ENCODE measurements around the gene MOV10L1. TPM values are rescaled to one million over a fixed set of nuclear protein-coding genes. Genes with fewer than 3 reads are reported as not detected.

MOV10L1 gene
- total RNA-seq, 2 experiments from 2014 or later: not detected

- ATAC-seq (ENCODE audit: poor library complexity): no peak
Observed at GRCh38 chr22:50157709-50158375, 68.0 kb downstream of the MOV10L1 start.

GRCh38 chr22:50160947-50161346, 71.1 kb downstream of the MOV10L1 start:
- H3K36me3 ChIP-seq (ENCODE audit: insufficient read depth, low read length): no peaks in the 10 kb centered on the region
- H3K4me3 ChIP-seq (ENCODE audit: low read length): no peak overlapping the region
- no peaks in the 10 kb centered on the region for H3K4me1 Mint-ChIP-seq (ENCODE audit: low read depth)
- TF ChIP-seq CTCF (IDR thresholded peaks at IDR 0.05): no peak
- no peak overlapping the region for H3K4me3 Mint-ChIP-seq
- no peak overlapping the region for H3K27ac ChIP-seq (ENCODE audit: low read depth in 1 of 2, low read length in 2 of 2)
- ChIA-PET CTCF (no interaction called here), POLR2A (no interaction called here)
- peaks cover 0 to 5% of the 10 kb centered on the region in 2 experiments for H3K9me3 ChIP-seq (ENCODE audit: control insufficient read depth in 1 of 2, insufficient read depth in 1 of 2, low read length in 2 of 2)
- no peaks in the 10 kb centered on the region for H3K9me3 Mint-ChIP-seq
- H3K27me3 ChIP-seq (ENCODE audit: control insufficient read depth in 1 of 2, insufficient read depth in 2 of 2, low read length in 2 of 2): peaks cover 0 to 6% of the 10 kb centered on the region in 2 experiments
- DNase-seq (no peak), ATAC-seq (ENCODE audit: poor library complexity) (no peak)
- H3K27me3 Mint-ChIP-seq: peaks cover 24% of the 10 kb centered on the region
- H3K4me1 ChIP-seq (ENCODE audit: insufficient read depth, low read length): no peaks in the 10 kb centered on the region
- intact Hi-C loops (cut with DNase I, micrococcal nuclease): no loop called here
- H3K27ac Mint-ChIP-seq: no peak overlapping the region
- no peaks in the 10 kb centered on the region for H3K36me3 Mint-ChIP-seq (ENCODE audit: low read depth)

More at GRCh38 chr22:50157709-50158375, 68.0 kb downstream of the MOV10L1 start:
- H3K27me3 Mint-ChIP-seq: peaks cover 11% of the 10 kb centered on the region
- no peaks in the 10 kb centered on the region for H3K36me3 Mint-ChIP-seq (ENCODE audit: low read depth)
- Histone ChIP-seq H3K4me3 (ENCODE audit: low read length) (no peak overlapping the region), H3K9me3 (ENCODE audit: control insufficient read depth in 1 of 2, insufficient read depth in 1 of 2, low read length in 2 of 2) (no peaks in the 10 kb centered on the region), H3K36me3 (ENCODE audit: insufficient read depth, low read length) (no peaks in the 10 kb centered on the region), H3K4me1 (ENCODE audit: insufficient read depth, low read length) (no peaks in the 10 kb centered on the region), H3K27me3 (ENCODE audit: control insufficient read depth in 1 of 2, insufficient read depth in 2 of 2, low read length in 2 of 2) (peaks cover 0 to 6% of the 10 kb centered on the region in 2 experiments), H3K27ac (ENCODE audit: low read depth in 1 of 2, low read length in 2 of 2) (no peak overlapping the region)
- no peaks in the 10 kb centered on the region for H3K9me3 Mint-ChIP-seq
- no peak for DNase-seq
- intact Hi-C loops (cut with DNase I, micrococcal nuclease): no loop called here
- no peaks in the 10 kb centered on the region for H3K4me1 Mint-ChIP-seq (ENCODE audit: low read depth)
- POLR2A ChIA-PET: no interaction called here
- H3K4me3 Mint-ChIP-seq: no peak overlapping the region
- CTCF ChIA-PET: no interaction called here
- TF ChIP-seq CTCF (IDR thresholded peaks at IDR 0.05): no peak
- H3K27ac Mint-ChIP-seq: no peak overlapping the region

- Histone ChIP-seq H3K27ac (ENCODE audit: low read depth in 1 of 2, low read length in 2 of 2) (no peak overlapping the region), H3K9me3 (ENCODE audit: control insufficient read depth in 1 of 2, insufficient read depth in 1 of 2, low read length in 2 of 2) (peaks cover 0 to 11% of the 10 kb centered on the region in 2 experiments), H3K4me1 (ENCODE audit: insufficient read depth, low read length) (no peaks in the 10 kb centered on the region), H3K4me3 (ENCODE audit: low read length) (no peak overlapping the region), H3K36me3 (ENCODE audit: insufficient read depth, low read length) (no peaks in the 10 kb centered on the region), H3K27me3 (ENCODE audit: control insufficient read depth in 1 of 2, insufficient read depth in 2 of 2, low read length in 2 of 2) (peaks cover 0 to 6% of the 10 kb centered on the region in 2 experiments)
- peak in 1 of 14 experiments; percentile 6 for DNase-seq
- no peaks in the 10 kb centered on the region for H3K4me1 Mint-ChIP-seq (ENCODE audit: low read depth)
- no peaks in the 10 kb centered on the region for H3K36me3 Mint-ChIP-seq (ENCODE audit: low read depth)
- H3K4me3 Mint-ChIP-seq: no peak overlapping the region
- POLR2A ChIA-PET: no interaction called here
- no peak for ATAC-seq (ENCODE audit: poor library complexity)
- H3K27ac Mint-ChIP-seq: no peak overlapping the region
- intact Hi-C loops (cut with DNase I, micrococcal nuclease): no loop called here
- no peaks in the 10 kb centered on the region for H3K9me3 Mint-ChIP-seq
- CTCF ChIA-PET: no interaction called here
- peaks cover 24% of the 10 kb centered on the region for H3K27me3 Mint-ChIP-seq
- no peak for TF ChIP-seq CTCF (IDR thresholded peaks at IDR 0.05)
Observed at GRCh38 chr22:50161508-50162390, 71.9 kb downstream of the MOV10L1 start.
